Sigmoid colon (tissue), 7 donors: Measurements from ENCODE around the gene SCYGR2. TPM values are rescaled to one million over a fixed set of nuclear protein-coding genes. Genes with fewer than 3 reads are reported as not detected.

Experiments
- DNase-seq: peaks from one replicate; pipeline ENCODE4 v3.0.0-alpha.2; 2019
- H3K27ac ChIP-seq, 4 donors: fragments of 200-600 bp; sonication (generic); one replicate each; pipeline ENCODE4 v1.5.1; 2016 to 2019; ENCODE audit warnings: mild to moderate bottlenecking in 1 of 4
- H3K27me3 ChIP-seq, 3 donors: fragments of 200-600 bp; sonication (generic); one replicate each; pipeline ENCODE4 v1.5.1; 2019; ENCODE audit warnings: mild to moderate bottlenecking in 1 of 3
- H3K36me3 ChIP-seq, 4 donors: fragments of 200-600 bp; sonication (generic); one replicate each; pipeline ENCODE4 v1.5.1; 2016 to 2019
- H3K4me1 ChIP-seq, 4 donors: fragments of 200-600 bp; sonication (generic); one replicate each; pipeline ENCODE4 v1.5.1; 2017 to 2019
- H3K4me3 ChIP-seq, 4 donors: fragments of 200-600 bp; sonication (generic); one replicate each; pipeline ENCODE4 v1.5.1; 2017 to 2019; ENCODE audit warnings: mild to moderate bottlenecking in 2 of 4, moderate library complexity in 1 of 4
- H3K9me3 ChIP-seq, 4 donors: fragments of 200-600 bp in 3 of 4; sonication (generic) in 3 of 4; one replicate each; pipeline versions ENCODE4 v1.5.1 to v1.6.1; 2013 to 2019
- CTCF ChIP-seq, 4 experiments: fragments of 450-650 bp in 3 of 4; fragments of 200-600 bp in 1 of 4; IDR thresholded peaks; one replicate each; pipeline ENCODE4 v1.5.1; 2016 to 2019; ENCODE audit warnings: antibody characterized with exemption in 4 of 4, mild to moderate bottlenecking in 3 of 4, moderate library complexity in 2 of 4
- EP300 ChIP-seq, 4 donors: sonication (generic); formaldehyde crosslinking; IDR thresholded peaks; one replicate each; pipeline ENCODE4 v1.6.1; 2017; ENCODE audit warnings: antibody characterized with exemption in 4 of 4
- POLR2A ChIP-seq, 2 donors: fragments of 450-650 bp; IDR thresholded peaks; one replicate each; pipeline ENCODE4 v1.6.1; 2016; ENCODE audit warnings: antibody characterized with exemption in 2 of 2, mild to moderate bottlenecking in 2 of 2, moderate library complexity in 2 of 2
- POLR2AphosphoS5 ChIP-seq, 4 donors: sonication (generic); formaldehyde crosslinking; IDR thresholded peaks; one replicate each; pipeline ENCODE4 v1.6.1; 2017; ENCODE audit warnings: antibody characterized with exemption in 4 of 4
- WGBS, 2 donors: extraction: QIAGEN DNeasy Blood & Tissue Kit; methylation state at CpG; one replicate each; pipeline ENCODE4 v1.1.7; 2013; 5-methylcytosine and 5-hydroxymethylcytosine counted together
- intact Hi-C: fragments of 100-400 bp; cut with DNase I; formaldehyde crosslinking; loops from one replicate; pipeline ENCODE4 v1.15.1; 2023
- polyA plus RNA-seq, 3 donors: library from polyadenylated mRNA; stranded (reverse); fragments of 200-250 nt; gene quantifications; one replicate each; pipeline ENCODE4 v1.2.3, GENCODE V29; 2013
- total RNA-seq, 4 donors: library from RNA; depleted of rRNA; stranded (reverse); fragments of >200 nt; gene quantifications; one replicate each; pipeline ENCODE4 v1.1.0, GENCODE V29; 2016
- donor health status: healthy with polysubstance abuse.
- donor health status: Bipolar disorder and iron deficiency.
- donor health status: healthy.

Gene SCYGR2
- total and polyA plus RNA-seq, 7 donors, result not detected

GRCh38 chr2:227617316-227618230, 18.9 kb downstream of the SCYGR2 start, which contains the start of gene SCYGR4:
Gene SCYGR4 (plus strand): TSS chr2:227617498. CDS start chr2:227617498, 0 bp downstream.
- TF ChIP-seq CTCF (IDR thresholded peaks at IDR 0.05), result no peak
- TF ChIP-seq POLR2A (IDR thresholded peaks at IDR 0.05), result no peak
- TF ChIP-seq EP300 (IDR thresholded peaks at IDR 0.05), result no peak
- TF ChIP-seq POLR2AphosphoS5 (IDR thresholded peaks at IDR 0.05), result no peak
- Histone ChIP-seq H3K27me3 (no peaks in the 10 kb centered on the region), H3K36me3 (no peaks in the 10 kb centered on the region), H3K9me3 (no peaks in the 10 kb centered on the region), H3K4me1 (no peaks in the 10 kb centered on the region), H3K4me3 (no peak within 1 kb of the TSS), H3K27ac (no peak within 1 kb of the TSS)
- 86% methylated on average over 20 of the region's 20 CpGs for WGBS, 2 donors
- no peak for DNase-seq
- intact Hi-C loops, result no loop called here

- H3K36me3 ChIP-seq, result no peaks in the 10 kb centered on the region
- intact Hi-C loops, result no loop called here
- no peaks in the 10 kb centered on the region for H3K4me1 ChIP-seq
- no peaks in the 10 kb centered on the region for H3K27me3 ChIP-seq
- H3K27ac ChIP-seq, result no peak overlapping the region
- DNase-seq, result no peak
- no peak overlapping the region for H3K4me3 ChIP-seq
- TF ChIP-seq EP300 (IDR thresholded peaks at IDR 0.05) (no peak), POLR2A (IDR thresholded peaks at IDR 0.05) (no peak), CTCF (IDR thresholded peaks at IDR 0.05) (no peak), POLR2AphosphoS5 (IDR thresholded peaks at IDR 0.05) (no peak)
- no peaks in the 10 kb centered on the region for H3K9me3 ChIP-seq
Measured at GRCh38 chr2:227623226-227623625, 24.5 kb downstream of the SCYGR2 start.

- no peak overlapping the region for H3K27ac ChIP-seq
- TF ChIP-seq EP300 (IDR thresholded peaks at IDR 0.05) (no peak), POLR2A (IDR thresholded peaks at IDR 0.05) (no peak), POLR2AphosphoS5 (IDR thresholded peaks at IDR 0.05) (no peak), CTCF (IDR thresholded peaks at IDR 0.05) (no peak)
- intact Hi-C loops, result no loop called here
- DNase-seq, result no peak
- no peaks in the 10 kb centered on the region for H3K4me1 ChIP-seq
- H3K9me3 ChIP-seq, result no peaks in the 10 kb centered on the region
- no peak overlapping the region for H3K4me3 ChIP-seq
- whole genome bisulfite sequencing, 2 donors, result 62 to 81% methylated on average over 2 of the region's 2 CpGs
- no peaks in the 10 kb centered on the region for H3K36me3 ChIP-seq
- no peaks in the 10 kb centered on the region for H3K27me3 ChIP-seq
Measured at GRCh38 chr2:227625420-227625819, 26.7 kb downstream of the SCYGR2 start.

- Histone ChIP-seq H3K4me3 (no peak overlapping the region), H3K4me1 (no peaks in the 10 kb centered on the region), H3K27me3 (no peaks in the 10 kb centered on the region), H3K36me3 (no peaks in the 10 kb centered on the region), H3K27ac (no peak overlapping the region), H3K9me3 (no peaks in the 10 kb centered on the region)
- 90 to 94% methylated on average over 10 of the region's 10 CpGs for WGBS, 2 donors
- DNase-seq, result no peak
- intact Hi-C loops, result no loop called here
- TF ChIP-seq POLR2A (IDR thresholded peaks at IDR 0.05), result no peak
- TF ChIP-seq CTCF (IDR thresholded peaks at IDR 0.05), result no peak
- TF ChIP-seq POLR2AphosphoS5 (IDR thresholded peaks at IDR 0.05), result no peak
- TF ChIP-seq EP300 (IDR thresholded peaks at IDR 0.05), result no peak
Measured at GRCh38 chr2:227626580-227627151, 28.0 kb downstream of the SCYGR2 start.
